HepG2 (cell line): ENCODE results near the gene AHSG. TPM values are rescaled to one million over a fixed set of nuclear protein-coding genes. Genes with fewer than 3 reads are reported as not detected.

ENCODE experiments used
- ATAC-seq: fragments of 200-7000 bp; cut with Tn5 transposase; 3 replicates; pipeline ENCODE4 v1.9.1; 2020; ENCODE audit warnings: mild to moderate bottlenecking, moderate library complexity
- BruUV-seq: library from RNA; stranded (reverse); fragments of 400-500 nt; replicated peaks from 2 replicates; lab custom pipeline; 2021; lab: Mats Ljungman, UMichigan
- CTCF ChIA-PET: fragments of 300-600 bp; formaldehyde crosslinking; extraction: SDS; loops from one replicate; lab custom pipeline; 2021; ENCODE audit warnings: low total read pairs, inconsistent platforms, low intra/inter-chr PET ratio; lab: Yijun Ruan, JAX
- POLR2A ChIA-PET: fragments of 350-600 bp; sonication (Branson Sonifier 250); formaldehyde crosslinking; loops from one replicate; lab custom pipeline; 2020; ENCODE audit warnings: antibody characterized with exemption, inconsistent platforms; lab: Yijun Ruan, JAX
- DNase-seq: peaks from one replicate; pipeline ENCODE4 v3.0.0-alpha.2; 2015; ENCODE audit warnings: low spot score
- FAIRE-seq: peaks from 3 replicates; lab custom pipeline; 2011; peaks lifted over from hg19 to GRCh38; lab: Jason Lieb, UNC
- H2AFZ ChIP-seq: one replicate; pipeline ENCODE4 v1.6.1; 2011; ENCODE audit warnings: low read length, inconsistent platforms
- H3K27ac ChIP-seq: fragments of 300-600 bp; 3 replicates; pipeline ENCODE4 v1.8.0; 2011; ENCODE audit warnings: mixed run types, mild to moderate bottlenecking, mixed read lengths, low read length, inconsistent platforms; ENCODE audit not compliant: insufficient read depth; ENCODE audit errors: extremely low read length
- H3K27me3 ChIP-seq, 2 experiments: fragments of 200-600 bp in 1 of 2; 2 replicates in 1 of 2; 3 replicates in 1 of 2; pipeline versions ENCODE4 v1.6.0 to v1.8.0; 2011; ENCODE audit warnings: low read length in 2 of 2, mild to moderate bottlenecking in 2 of 2, moderate library complexity in 2 of 2, inconsistent platforms in 1 of 2; ENCODE audit not compliant: insufficient read depth in 2 of 2, control insufficient read depth in 1 of 2
- H3K36me3 ChIP-seq, 2 experiments: fragments of 200-600 bp in 1 of 2; replicated peaks in 1 of 2; 2 replicates in 1 of 2; 3 replicates in 1 of 2; pipeline versions ENCODE4 v1.5.1 to v1.8.0; 2011; ENCODE audit warnings: low read length in 2 of 2, inconsistent platforms in 1 of 2; ENCODE audit not compliant: insufficient read depth in 2 of 2, control insufficient read depth in 1 of 2
- H3K4me1 ChIP-seq: 2 replicates; pipeline ENCODE4 v1.5.1; 2012; ENCODE audit warnings: low read length, inconsistent platforms; ENCODE audit not compliant: insufficient read depth
- H3K4me2 ChIP-seq: 2 replicates; pipeline ENCODE4 v1.6.0; 2011; ENCODE audit warnings: low read depth, low read length, inconsistent platforms
- H3K4me3 ChIP-seq, 3 experiments: fragments of 200-600 bp in 1 of 3; sonication (generic), shearing (Covaris generic) in 1 of 3; replicated peaks in 1 of 3; 2 replicates each; pipeline ENCODE4 v1.5.1; 2011 to 2016; ENCODE audit warnings: low read length in 3 of 3, inconsistent platforms in 2 of 3, low read depth in 2 of 3, mild to moderate bottlenecking in 2 of 3, control low read depth in 1 of 3, mixed read lengths in 1 of 3; ENCODE audit not compliant: insufficient read depth in 1 of 3
- H3K79me2 ChIP-seq: one replicate; pipeline ENCODE4 v1.6.1; 2011; ENCODE audit warnings: low read length, inconsistent platforms; ENCODE audit not compliant: insufficient read depth
- H3K9ac ChIP-seq: 2 replicates; pipeline ENCODE4 v1.6.0; 2011; ENCODE audit warnings: mild to moderate bottlenecking, low read depth, low read length, inconsistent platforms; ENCODE audit not compliant: insufficient read depth
- H3K9me3 ChIP-seq: 2 replicates; pipeline ENCODE4 v1.5.1; 2012; ENCODE audit warnings: mild to moderate bottlenecking, low read length
- H4K20me1 ChIP-seq: 2 replicates; pipeline ENCODE4 v1.6.0; 2011; ENCODE audit warnings: inconsistent platforms, mild to moderate bottlenecking, low read length, moderate library complexity; ENCODE audit not compliant: insufficient read depth
- EP300 ChIP-seq, 3 experiments: sonication (generic) in 1 of 3; formaldehyde crosslinking in 1 of 3; IDR thresholded peaks; 2 replicates each; pipeline versions ENCODE4 v1.5.1 to v1.6.1; 2011 to 2020; ENCODE audit warnings: low read depth in 2 of 3, low read length in 2 of 3, borderline replicate concordance in 1 of 3, improper control_type of control experiment in 1 of 3, mild to moderate bottlenecking in 1 of 3, missing genetic modification reagents in 1 of 3, moderate library complexity in 1 of 3
- FOSL2 ChIP-seq: sonication (generic); formaldehyde crosslinking; IDR thresholded peaks from 2 replicates; pipeline ENCODE4 v1.4.0; 2020; ENCODE audit warnings: missing genetic modification reagents
- KDM2A ChIP-seq: sonication (generic); formaldehyde crosslinking; IDR thresholded peaks from 2 replicates; pipeline ENCODE4 v1.4.0; 2020; ENCODE audit warnings: low read depth, missing genetic modification reagents, borderline replicate concordance
- NFKBIZ ChIP-seq: IDR thresholded peaks from 2 replicates; pipeline ENCODE4 v1.6.1; 2018; ENCODE audit warnings: missing genetic modification reagents, missing compliant biosample characterization
- SNAPC5 ChIP-seq: sonication (generic); formaldehyde crosslinking; IDR thresholded peaks from 2 replicates; pipeline ENCODE4 v1.8.1; 2023; ENCODE audit warnings: mild to moderate bottlenecking, missing genetic modification reagents, borderline replicate concordance
- TCF12 ChIP-seq, 2 experiments: fragments of 450-650 bp in 1 of 2; sonication (generic) in 1 of 2; formaldehyde crosslinking in 1 of 2; IDR thresholded peaks; 2 replicates each; pipeline versions ENCODE4 v1.6.1 to v1.8.0; 2017 to 2022; ENCODE audit warnings: antibody characterized with exemption in 1 of 2, mild to moderate bottlenecking in 1 of 2, missing genetic modification reagents in 1 of 2, moderate library complexity in 1 of 2
- ZBTB34 ChIP-seq: sonication (generic); formaldehyde crosslinking; IDR thresholded peaks from 2 replicates; pipeline ENCODE4 v1.8.0; 2022; ENCODE audit warnings: mild to moderate bottlenecking, missing genetic modification reagents
- ZNF383 ChIP-seq: sonication (generic); formaldehyde crosslinking; IDR thresholded peaks from 2 replicates; pipeline ENCODE4 v1.4.0; 2020; ENCODE audit warnings: missing genetic modification reagents, mild to moderate bottlenecking, borderline replicate concordance
- ZNF547 ChIP-seq: sonication (generic); formaldehyde crosslinking; IDR thresholded peaks from 2 replicates; pipeline ENCODE4 v1.5.1; 2020; ENCODE audit warnings: mild to moderate bottlenecking, missing genetic modification reagents
- ZNF629 ChIP-seq: sonication (generic); formaldehyde crosslinking; conservative IDR thresholded peaks from 2 replicates; pipeline ENCODE4 v1.5.0; 2020; ENCODE audit warnings: missing genetic modification reagents
- WGBS: methylation state at CpG from one replicate; pipeline ENCODE4 v1.1.6; 2017; ENCODE audit warnings: low lambda C conversion rate; 5-methylcytosine and 5-hydroxymethylcytosine counted together
- in situ Hi-C: cut with HindIII; loops from 2 replicates; pipeline ENCODE4 v1.10.0; 2017; ENCODE audit warnings: low pct_unique_long_range_greater_than_20kb; ENCODE audit not compliant: extremely low pct_ligation_motif_present
- intact Hi-C: fragments of 100-400 bp; cut with micrococcal nuclease; formaldehyde crosslinking; loops from one replicate; pipeline ENCODE4 v1.10.0; 2022; ENCODE audit not compliant: unreplicated experiment
- polyA plus RNA-seq, 8 experiments: library from polyadenylated mRNA; depleted of rRNA in 3 of 8; stranded (reverse) in 7 of 8; unstranded in 1 of 8; fragments of >200 nt; fragmentation: Illumina TruSeq in 4 of 8; extraction: Trizol in 4 of 8; gene quantifications; 2 replicates each; pipeline versions ENCODE4 v1.2.1 to v1.2.3, GENCODE V29; 2011 to 2016; ENCODE audit warnings: low read depth in 4 of 8, missing spikeins in 1 of 8, mixed read lengths in 1 of 8; ENCODE audit not compliant: insufficient read depth in 1 of 8
- total RNA-seq, 5 experiments: library from RNA; depleted of rRNA; stranded (reverse); fragments of >200 nt; fragmentation: Illumina TruSeq; extraction: Trizol; gene quantifications; 2 replicates each; pipeline ENCODE4 v1.2.3, GENCODE V29; 2016; ENCODE audit warnings: low read depth in 1 of 5

The AHSG gene
- total and polyA plus RNA-seq, 2 of the 13 experiments (the other 11 are each of a cell fraction or from before 2014, with no cell fraction given), result 2,043 to 19,152 TPM

GRCh38 chr3:186646841-186647240 lies 34.0 kb downstream of the AHSG start:
- ChIA-PET CTCF (no interaction called here), POLR2A (no interaction called here)
- no peak overlapping the region for H2AFZ ChIP-seq
- H3K4me3 ChIP-seq, result no peak overlapping the region
- FAIRE-seq (no peak), ATAC-seq (no peak), DNase-seq (no peak)
- TF ChIP-seq SNAPC5 (CRISPR knock-in tag) (no peak), NFKBIZ (no peak)
- in situ Hi-C loops, result no loop called here
- 81% methylated on average over 1 of the region's 1 CpG for WGBS
- no peaks in the 10 kb centered on the region for H4K20me1 ChIP-seq
- no peaks in the 10 kb centered on the region for H3K79me2 ChIP-seq
- H3K27me3 ChIP-seq, result no peaks in the 10 kb centered on the region
- H3K36me3 ChIP-seq, result no peaks in the 10 kb centered on the region
- no peak overlapping the region for H3K27ac ChIP-seq
- no peaks in the 10 kb centered on the region for H3K9me3 ChIP-seq
- no peaks in the 10 kb centered on the region for H3K4me1 ChIP-seq
- H3K4me2 ChIP-seq, result no peak overlapping the region
- no peak overlapping the region for H3K9ac ChIP-seq
- intact Hi-C loops, result no loop called here
- BruUV-seq, result no TSS peak

GRCh38 chr3:186648851-186649250 lies 36.0 kb downstream of the AHSG start:
- Histone ChIP-seq H3K4me3 (no peak overlapping the region), H3K4me2 (no peak overlapping the region), H3K79me2 (no peaks in the 10 kb centered on the region), H3K27me3 (no peaks in the 10 kb centered on the region), H3K4me1 (peaks cover 5% of the 10 kb centered on the region), H3K9me3 (no peaks in the 10 kb centered on the region), H3K27ac (no peak overlapping the region), H4K20me1 (no peaks in the 10 kb centered on the region), H2AFZ (no peak overlapping the region), H3K36me3 (no peaks in the 10 kb centered on the region), H3K9ac (no peak overlapping the region)
- WGBS, result 69% methylated on average over 1 of the region's 1 CpG
- no peak for DNase-seq
- in situ Hi-C loops, result no loop called here
- TF ChIP-seq ZNF383 (CRISPR knock-in tag) (no peak), ZNF547 (CRISPR knock-in tag) (no peak), EP300 (IDR thresholded peaks at IDR 0.05; ENCODE audit: low read depth in 2 of 2, low read length in 2 of 2) (no peak), EP300 (CRISPR knock-in tag; IDR thresholded peaks at IDR 0.05; ENCODE audit: borderline replicate concordance) (no peak), KDM2A (CRISPR knock-in tag) (no peak), TCF12 (IDR thresholded peaks at IDR 0.05) (no peak), TCF12 (CRISPR knock-in tag; IDR thresholded peaks at IDR 0.05) (no peak), ZBTB34 (no peak), FOSL2 (CRISPR knock-in tag) (no peak), ZNF629 (no peak)
- no peak for FAIRE-seq
- CTCF ChIA-PET, result no interaction called here
- intact Hi-C loops, result no loop called here
- POLR2A ChIA-PET, result interaction anchor here (0.8 kb wide), 1 partner anchor 28 kb away, joined by 4 read pairs; no protein-coding TSS in a partner anchor
- no peak for ATAC-seq
- no TSS peak for BruUV-seq
